ELF-1 (cell line): ENCODE measurements around the gene AURKAIP1.
"Not testable (repeated sequence)": the region's sequence is repeated elsewhere in the genome, so short reads cannot be mapped to it uniquely, and the experiment has no call there.

Experiments used
- DNase-seq: peaks from one replicate; pipeline ENCODE4 v3.0.0-alpha.2; 2016; ENCODE audit warnings: low read depth, low spot score

The AURKAIP1 gene

GRCh38 chr1:1406821-1407635, 32.0 kb upstream of the AURKAIP1 start, which contains the start of gene MRPL20:
Gene MRPL20 (minus strand): TSS chr1:1407293. CDS start chr1:1407217, 76 bp downstream.
- DNase-seq: peak; percentile 90

GRCh38 chr1:1406101-1406820, 31.3 kb upstream of the AURKAIP1 start:
- no peak for DNase-seq

DNA sequence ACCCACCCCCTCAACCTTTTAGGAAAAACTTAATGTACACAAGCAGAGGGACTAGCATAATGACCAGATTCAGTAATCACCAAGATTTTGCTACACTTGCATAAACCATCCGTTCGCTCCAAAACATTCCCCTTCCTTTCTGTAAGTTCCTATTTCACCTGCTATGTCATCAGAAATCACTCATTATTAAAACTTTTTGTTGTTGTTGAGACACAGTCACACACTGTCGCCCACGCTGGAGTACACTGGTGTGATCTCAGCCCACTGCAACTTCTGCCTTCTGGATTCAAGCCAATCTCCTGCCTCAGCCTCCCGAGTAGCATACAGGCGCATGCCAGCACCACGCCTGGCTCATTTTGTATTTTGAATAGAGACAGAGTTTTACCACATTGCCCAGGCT, 28.6 kb upstream of the AURKAIP1 start:
- no peak for DNase-seq

- DNase-seq: not testable (repeated sequence)
Observed at GRCh38 chr1:1402901-1403392, 27.9 kb upstream of the AURKAIP1 start.

DNA sequence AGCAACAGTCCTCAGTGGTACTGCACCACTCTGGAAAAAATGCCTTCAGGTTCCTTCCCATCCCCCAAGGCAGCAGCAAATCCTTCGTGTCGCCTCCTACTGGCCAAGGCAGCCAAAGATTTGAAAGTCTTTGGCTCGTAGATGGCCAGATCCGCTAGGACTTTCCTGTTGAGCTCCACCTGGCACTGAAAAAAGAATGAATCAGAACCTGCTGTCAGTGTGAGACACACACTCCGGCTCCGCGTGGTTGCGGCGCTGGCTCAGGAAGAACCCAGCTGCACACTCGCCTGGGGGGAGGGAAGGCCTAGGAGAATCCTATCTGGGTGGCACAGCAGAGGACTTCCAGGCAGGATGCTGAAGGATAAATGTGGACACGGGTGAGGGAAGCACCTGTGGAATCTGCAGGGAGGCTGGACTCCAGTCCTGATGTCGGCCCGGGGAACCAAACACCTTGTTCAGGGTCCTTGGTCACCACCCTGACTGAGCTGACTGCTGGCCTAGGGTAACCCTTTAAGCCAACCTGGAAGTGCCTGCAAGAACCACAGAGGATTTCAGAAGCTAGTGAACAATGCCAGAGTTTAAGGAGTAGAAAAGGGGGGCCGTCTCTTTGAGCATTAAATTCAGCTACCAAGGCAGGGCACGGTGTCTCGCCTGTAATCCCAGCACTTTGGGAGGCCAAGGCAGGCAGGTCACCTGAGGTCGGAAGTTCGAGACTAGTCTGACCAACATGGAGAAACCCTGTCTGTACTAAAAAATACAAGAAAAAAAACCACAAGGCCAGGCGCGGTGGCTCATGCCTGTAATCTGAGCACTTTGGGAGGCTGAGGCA, 27.3 kb upstream of the AURKAIP1 start:
- peak; percentile 85 for DNase-seq

GRCh38 chr1:1401457-1402010, 26.5 kb upstream of the AURKAIP1 start:
- no peak for DNase-seq

DNA sequence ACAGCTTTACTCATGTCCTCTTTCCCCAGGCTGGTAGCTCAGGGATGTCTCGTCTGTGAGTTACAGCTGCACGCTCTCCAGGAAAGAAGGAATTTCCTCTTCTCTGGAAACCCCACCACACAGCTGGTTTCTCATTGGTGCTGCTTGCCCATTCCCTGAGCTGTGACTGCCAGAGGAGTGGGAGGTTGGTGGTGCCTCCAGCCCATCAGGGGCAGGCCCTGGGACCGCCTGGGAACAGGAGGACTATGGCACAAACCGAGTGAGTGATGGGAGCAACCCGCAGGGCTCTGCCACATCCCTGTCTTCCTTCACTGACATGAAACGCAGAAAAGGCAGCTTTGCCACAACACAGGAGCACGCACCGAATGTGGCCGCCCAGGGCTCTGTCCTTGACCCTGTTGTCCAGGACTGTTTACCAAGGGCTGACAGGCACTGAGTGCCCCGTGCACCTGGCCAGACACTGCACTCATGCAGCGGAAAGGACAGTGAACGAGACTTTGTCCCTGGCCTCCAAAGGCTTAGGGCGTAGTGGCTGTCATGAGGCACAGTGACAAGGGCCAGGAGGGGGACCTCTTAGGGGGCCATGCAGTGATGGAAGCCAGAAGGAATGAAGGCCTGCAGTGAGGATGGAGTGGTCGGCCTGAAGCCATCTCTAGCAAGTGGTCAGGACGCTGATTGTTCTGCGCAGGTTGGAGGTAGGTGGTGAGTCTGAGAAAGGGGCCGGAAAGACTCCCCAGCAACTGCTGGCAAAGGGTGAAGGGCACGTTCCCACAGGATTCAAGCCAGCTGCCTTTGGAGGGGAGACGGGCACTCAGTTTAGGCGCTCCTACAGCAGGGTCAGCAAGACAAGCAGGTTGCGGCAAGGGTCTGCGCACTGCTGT, 25.8 kb upstream of the AURKAIP1 start:
- DNase-seq: no peak

DNA sequence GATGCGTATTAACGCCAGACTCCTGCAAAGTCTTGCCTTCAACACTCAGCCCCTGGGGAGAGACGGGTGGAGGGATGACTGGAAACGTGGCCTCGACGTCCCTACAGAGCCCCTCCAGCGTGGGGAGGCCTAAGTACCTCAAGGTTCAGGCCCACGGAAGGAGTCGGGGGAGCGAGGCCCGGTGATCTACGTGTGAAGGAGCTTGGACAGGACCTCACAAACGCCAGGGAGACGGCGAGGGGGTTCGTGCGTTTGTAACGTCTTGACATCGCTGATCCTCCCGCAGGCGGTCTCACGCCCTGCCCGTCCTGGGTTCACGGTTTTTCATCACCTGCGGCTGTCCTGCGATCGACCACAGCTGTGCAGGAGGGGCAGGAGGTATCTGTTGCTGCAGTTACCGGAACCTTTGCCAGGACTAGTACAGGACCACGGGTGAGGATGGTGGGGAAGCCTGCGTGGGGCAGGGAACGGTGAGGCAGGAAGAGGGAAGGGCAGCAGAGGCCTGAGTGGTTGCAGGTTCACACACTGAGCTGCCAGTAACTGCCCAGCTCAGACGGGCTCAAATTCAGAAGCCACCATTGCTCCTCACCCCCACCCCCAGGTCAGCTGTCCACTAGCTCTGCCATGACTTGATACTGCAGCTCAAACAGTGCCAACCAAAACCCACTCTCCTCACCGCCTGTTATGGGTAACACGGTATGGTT, 25.0 kb upstream of the AURKAIP1 start:
- peak; percentile 47 for DNase-seq

DNA sequence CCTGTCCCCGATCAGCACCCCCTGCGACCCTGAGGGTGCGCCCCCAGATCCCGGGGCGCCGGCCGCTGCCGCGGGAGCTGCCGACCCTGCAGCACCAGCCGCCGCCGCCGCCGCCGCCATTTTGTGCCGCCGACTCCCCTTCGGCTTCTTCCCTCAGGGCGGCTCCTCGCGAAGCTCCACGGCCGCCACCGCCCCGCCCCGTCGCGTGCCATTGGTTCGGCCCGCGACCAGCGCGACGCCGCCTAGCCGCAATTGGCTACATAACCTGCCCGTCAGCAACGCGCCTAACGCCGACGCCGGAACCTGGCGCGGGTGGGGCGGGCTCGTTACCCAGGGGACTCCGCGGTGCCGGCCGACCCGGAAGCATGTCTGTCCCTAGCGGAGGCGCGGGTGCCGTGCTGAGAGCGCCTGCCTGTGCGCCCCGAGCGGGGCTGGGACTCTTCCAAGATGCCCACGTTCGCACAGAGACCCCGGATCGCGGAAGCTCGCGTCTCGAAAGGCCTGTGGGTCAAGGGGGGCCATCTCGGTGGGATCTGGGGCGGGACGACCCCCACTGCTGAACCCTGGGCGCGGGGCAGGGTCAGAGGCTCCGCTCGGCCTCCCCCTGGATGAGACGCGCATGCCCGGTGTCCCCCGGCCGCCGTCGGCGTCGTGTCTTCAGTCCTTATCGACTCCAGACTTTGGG, 24.3 kb upstream of the AURKAIP1 start, which contains the start of gene CCNL2:
TSS of gene CCNL2 (minus strand) at position 149 of the 685 bp plus-strand sequence. CDS start at position 120, 29 bp downstream.
- peak; percentile 99 for DNase-seq

DNA sequence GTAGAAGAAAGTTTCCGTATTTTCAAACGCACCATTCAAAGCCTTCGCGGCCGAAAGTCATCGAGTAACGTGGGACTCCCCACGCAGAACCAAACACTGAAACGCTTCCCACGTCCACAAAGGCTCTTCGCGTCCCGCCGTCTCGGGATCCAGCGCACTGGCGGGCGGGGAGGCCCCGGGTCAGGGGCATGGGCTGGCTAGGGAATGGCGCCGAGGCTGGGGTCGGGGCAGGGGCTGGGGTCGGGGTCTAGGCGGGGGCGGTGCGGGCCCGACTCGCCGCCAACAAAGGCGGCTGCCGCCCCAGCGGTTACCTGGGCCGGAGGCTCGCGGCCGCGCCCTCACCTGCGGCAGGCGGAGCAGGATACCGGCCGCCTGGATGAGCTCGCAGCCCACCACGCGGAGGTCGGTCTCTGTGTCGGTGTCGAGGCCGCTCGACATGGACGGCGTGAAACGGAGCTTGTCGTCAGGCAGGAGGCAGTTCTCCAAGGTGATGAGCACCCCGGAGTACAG, 23.7 kb upstream of the AURKAIP1 start:
- DNase-seq: no peak

GRCh38 chr1:1397839-1398523, 23.0 kb upstream of the AURKAIP1 start:
- peak; percentile 37 for DNase-seq

GRCh38 chr1:1395166-1395565, 20.2 kb upstream of the AURKAIP1 start:
- no peak for DNase-seq

DNA sequence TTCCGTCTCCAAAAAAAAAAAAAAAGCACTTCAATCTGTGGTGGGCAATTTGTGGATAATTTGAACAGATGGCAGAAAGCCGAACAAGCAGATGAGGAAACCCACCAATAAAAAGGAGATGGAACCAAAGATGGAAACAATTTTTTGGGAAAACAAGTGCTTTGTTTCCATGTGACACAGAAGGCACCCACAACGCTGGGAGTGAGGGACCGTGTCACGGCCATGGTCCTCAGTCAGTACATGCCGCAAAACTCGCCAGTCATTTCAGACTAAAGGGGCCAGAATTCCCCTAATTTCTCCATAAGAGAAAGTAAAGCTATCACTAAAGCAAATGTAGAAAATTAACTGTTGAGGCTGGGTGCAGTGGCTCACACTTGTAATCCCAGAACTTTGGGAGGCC, 19.1 kb upstream of the AURKAIP1 start:
- no peak for DNase-seq

DNA sequence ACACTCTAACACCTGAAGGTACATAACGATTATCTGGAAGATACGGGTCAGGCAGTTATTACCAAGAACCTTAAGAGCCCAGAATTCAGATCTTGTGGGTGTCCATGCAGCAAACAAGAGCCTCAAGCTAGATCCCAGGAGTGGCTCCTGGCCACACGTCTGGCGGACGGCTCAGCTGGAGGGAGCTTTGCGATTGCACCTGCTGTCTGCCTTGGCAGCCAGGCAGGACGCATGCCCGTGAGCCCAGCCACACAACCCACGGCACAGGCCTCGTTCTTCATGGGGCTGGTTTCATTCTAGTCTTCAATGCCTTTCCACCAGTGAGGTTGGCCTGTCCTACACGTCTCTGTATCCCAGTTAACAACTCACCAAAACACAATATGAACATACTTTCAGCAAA, 18.4 kb upstream of the AURKAIP1 start:
- no peak for DNase-seq

GRCh38 chr1:1393014-1393413, 18.0 kb upstream of the AURKAIP1 start:
- DNase-seq: no peak

DNA sequence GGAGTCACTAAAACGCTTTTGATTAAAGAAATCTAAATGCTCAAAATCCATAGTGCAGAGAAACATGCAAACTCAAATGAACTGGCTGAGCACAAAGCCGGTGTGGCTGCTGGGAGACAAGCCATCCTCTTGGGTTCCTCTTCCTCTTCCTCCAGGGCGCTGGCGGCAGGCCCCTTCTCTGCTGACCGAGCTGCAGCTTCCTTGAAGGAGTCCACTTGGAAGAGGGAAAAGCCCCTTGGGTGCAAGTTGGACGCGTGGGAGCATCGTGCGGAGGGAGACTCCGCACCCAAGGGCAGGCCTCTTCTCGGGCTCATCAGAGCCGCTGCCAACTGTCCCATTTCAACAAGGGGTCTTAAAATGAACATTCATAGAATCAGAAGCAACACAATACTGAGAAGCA, 16.2 kb upstream of the AURKAIP1 start:
- DNase-seq: no peak

DNA sequence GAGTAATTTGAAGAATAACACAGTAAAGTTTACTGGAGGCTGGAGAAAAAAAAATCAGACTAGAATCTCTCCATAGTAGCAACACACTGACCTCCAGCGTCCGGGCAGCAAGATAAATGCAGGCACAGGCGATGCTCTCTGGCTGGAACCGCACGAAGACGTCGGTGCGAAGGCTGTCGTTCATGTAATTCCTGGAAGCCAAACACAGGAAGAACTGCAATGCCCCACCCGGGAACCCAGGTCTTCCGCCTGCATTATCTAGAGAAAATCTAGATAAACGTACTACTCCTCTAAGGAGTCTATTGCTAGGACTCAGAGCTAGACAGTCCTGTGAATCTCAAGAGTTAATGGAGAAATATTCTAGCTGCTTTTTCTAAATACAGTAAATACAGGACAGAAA, 15.7 kb upstream of the AURKAIP1 start:
- no peak for DNase-seq

GRCh38 chr1:1388078-1388472, 13.1 kb upstream of the AURKAIP1 start:
- no peak for DNase-seq
